ENCODE results near the gene TBC1D4. TPM values are rescaled to one million over a fixed set of nuclear protein-coding genes. Genes with fewer than 3 reads are reported as not detected.

The TBC1D4 gene
- total RNA-seq, 1 experiment from 2014 or later = 177 TPM

DNA sequence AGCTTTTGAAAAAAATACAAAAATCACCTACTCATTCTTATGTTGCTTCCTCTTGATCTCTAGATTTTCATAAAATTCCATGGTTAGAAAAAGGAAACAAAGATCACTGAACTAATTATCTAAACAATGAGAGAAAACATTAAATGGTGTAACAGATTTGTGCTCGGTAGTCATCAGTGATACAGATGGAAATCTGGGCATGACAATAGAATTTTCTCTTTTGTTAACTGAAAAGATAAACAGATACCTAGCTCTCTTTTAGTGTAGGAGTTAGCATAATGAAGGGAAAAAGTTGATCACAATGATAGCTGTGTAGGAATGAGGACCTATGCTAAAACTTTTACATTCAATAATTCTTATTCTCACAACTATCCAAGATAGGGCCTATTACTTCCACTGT lies 103.7 kb downstream of the TBC1D4 start:
- CTCF ChIA-PET = interaction anchor here (1.2 kb wide), 1 partner anchor 104 kb away, joined by 3 read pairs; the partner anchor contains the start of gene TBC1D4
- Mint-ChIP-seq H3K27me3 (ENCODE audit: insufficient read depth, unreplicated experiment) (no peaks in the 10 kb centered on the region), H3K4me1 (ENCODE audit: low read depth, unreplicated experiment) (peaks cover 46% of the 10 kb centered on the region), H3K27ac (ENCODE audit: unreplicated experiment) (no peak overlapping the region), H3K4me3 (ENCODE audit: unreplicated experiment) (no peak overlapping the region), H3K36me3 (ENCODE audit: insufficient read depth, unreplicated experiment) (peaks cover 37% of the 10 kb centered on the region), H3K9me3 (ENCODE audit: unreplicated experiment) (no peaks in the 10 kb centered on the region)
- Histone ChIP-seq H3K4me1 (peaks cover 79% of the 10 kb centered on the region), H3K36me3 (ENCODE audit: control insufficient read depth, insufficient read depth, low read length) (0 out of 2 replicates have a peak, but pooled peaks cover 2% of the 10 kb centered on the region), H3K27me3 (replicated peaks; ENCODE audit: control insufficient read depth, insufficient read depth, low read length) (no peaks in the 10 kb centered on the region), H3K4me3 (ENCODE audit: low read depth, low read length) (no peak overlapping the region), H3K9me3 (no peaks in the 10 kb centered on the region)
- no peak for DNase-seq
- POLR2A ChIA-PET = no interaction called here
- TF ChIP-seq CTCF (IDR thresholded peaks at IDR 0.05; ENCODE audit: insufficient read depth in 1 of 2, low read depth in 1 of 2, low read length in 1 of 2, severe bottlenecking in 1 of 2, unreplicated experiment in 1 of 2) = no peak
- BruUV-seq (replicated peaks) = no TSS peak
- intact Hi-C loops (cut with micrococcal nuclease; ENCODE audit: unreplicated experiment) = loop anchor here (10.0 kb wide), 1 partner anchor 256 kb away; the partner anchor contains the start of gene LMO7

DNA sequence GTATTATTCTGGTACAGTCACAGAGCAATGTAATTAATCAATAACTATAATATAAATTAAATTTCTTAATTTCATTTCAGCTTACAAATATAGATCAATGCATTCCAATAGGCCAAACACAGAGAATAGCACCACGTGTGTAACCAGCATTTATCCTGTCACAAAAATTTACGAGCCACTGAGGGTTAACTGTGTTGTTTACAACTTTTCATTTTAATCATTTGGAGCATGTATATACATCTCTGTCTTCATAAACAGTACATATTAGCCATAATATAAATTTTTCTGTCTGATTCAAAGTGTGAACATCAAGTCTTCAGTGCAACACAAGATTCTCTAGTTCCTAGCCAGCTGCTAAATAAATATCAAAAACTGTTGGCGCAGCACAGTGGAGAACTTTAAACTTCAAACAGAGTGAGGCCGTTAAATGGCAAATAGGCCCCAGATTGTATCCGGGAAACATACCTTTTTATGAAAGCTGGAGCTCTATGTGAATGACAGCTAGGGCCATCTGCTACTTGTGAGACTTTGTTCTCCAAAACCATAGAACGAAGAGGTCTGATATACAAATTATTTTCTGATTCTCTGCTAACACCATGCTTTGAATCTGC lies 105.1 kb downstream of the TBC1D4 start:
- H3K4me1 Mint-ChIP-seq (ENCODE audit: low read depth, unreplicated experiment) = peaks cover 47% of the 10 kb centered on the region
- intact Hi-C loops (cut with micrococcal nuclease; ENCODE audit: unreplicated experiment) = loop anchor here (10.0 kb wide), 1 partner anchor 258 kb away; the partner anchor contains the start of gene LMO7
- CTCF ChIA-PET = no interaction called here
- no peaks in the 10 kb centered on the region for H3K9me3 Mint-ChIP-seq (ENCODE audit: unreplicated experiment)
- 0 out of 2 replicates have a peak, but pooled peaks cover 2% of the 10 kb centered on the region for H3K36me3 ChIP-seq (ENCODE audit: control insufficient read depth, insufficient read depth, low read length)
- no peaks in the 10 kb centered on the region for H3K9me3 ChIP-seq
- H3K4me3 Mint-ChIP-seq (ENCODE audit: unreplicated experiment) = no peak overlapping the region
- no peak overlapping the region for H3K27ac Mint-ChIP-seq (ENCODE audit: unreplicated experiment)
- no peaks in the 10 kb centered on the region for H3K27me3 Mint-ChIP-seq (ENCODE audit: insufficient read depth, unreplicated experiment)
- no peak overlapping the region for H3K4me3 ChIP-seq (ENCODE audit: low read depth, low read length)
- no peaks in the 10 kb centered on the region for H3K27me3 ChIP-seq (replicated peaks; ENCODE audit: control insufficient read depth, insufficient read depth, low read length)
- POLR2A ChIA-PET = no interaction called here
- no peak for DNase-seq
- BruUV-seq (replicated peaks) = no TSS peak
- peaks cover 33% of the 10 kb centered on the region for H3K36me3 Mint-ChIP-seq (ENCODE audit: insufficient read depth, unreplicated experiment)
- peaks cover 78% of the 10 kb centered on the region for H3K4me1 ChIP-seq
- no peak for TF ChIP-seq CTCF (IDR thresholded peaks at IDR 0.05; ENCODE audit: insufficient read depth in 1 of 2, low read depth in 1 of 2, low read length in 1 of 2, severe bottlenecking in 1 of 2, unreplicated experiment in 1 of 2)

GRCh38 chr13:75375329-75375728 lies 106.6 kb downstream of the TBC1D4 start:
- Mint-ChIP-seq H3K4me1 (ENCODE audit: low read depth, unreplicated experiment) (peaks cover 32% of the 10 kb centered on the region), H3K27ac (ENCODE audit: unreplicated experiment) (peak overlapping the region; percentile 46), H3K36me3 (ENCODE audit: insufficient read depth, unreplicated experiment) (peaks cover 19% of the 10 kb centered on the region), H3K27me3 (ENCODE audit: insufficient read depth, unreplicated experiment) (no peaks in the 10 kb centered on the region), H3K4me3 (ENCODE audit: unreplicated experiment) (no peak overlapping the region), H3K9me3 (ENCODE audit: unreplicated experiment) (no peaks in the 10 kb centered on the region)
- ChIA-PET CTCF (interaction anchor here (6.3 kb wide), 1 partner anchor 107 kb away, joined by 34 read pairs; the partner anchor contains the start of gene TBC1D4), POLR2A (interaction anchor here (0.6 kb wide), 1 partner anchor 42 kb away, joined by 3 read pairs; no protein-coding TSS in a partner anchor)
- 0 out of 2 replicates have a peak, but pooled peaks cover 2% of the 10 kb centered on the region for H3K36me3 ChIP-seq (ENCODE audit: control insufficient read depth, insufficient read depth, low read length)
- no peaks in the 10 kb centered on the region for H3K27me3 ChIP-seq (replicated peaks; ENCODE audit: control insufficient read depth, insufficient read depth, low read length)
- H3K4me3 ChIP-seq (ENCODE audit: low read depth, low read length) = no peak overlapping the region
- TF ChIP-seq CTCF (IDR thresholded peaks at IDR 0.05; ENCODE audit: insufficient read depth in 1 of 2, low read depth in 1 of 2, low read length in 1 of 2, severe bottlenecking in 1 of 2, unreplicated experiment in 1 of 2) = no peak
- DNase-seq = no peak
- intact Hi-C loops (cut with micrococcal nuclease; ENCODE audit: unreplicated experiment) = loop anchor here (10.0 kb wide), 1 partner anchor 259 kb away; the partner anchor contains the start of gene LMO7
- no TSS peak for BruUV-seq (replicated peaks)
- peaks cover 73% of the 10 kb centered on the region for H3K4me1 ChIP-seq
- H3K9me3 ChIP-seq = no peaks in the 10 kb centered on the region
